CD4-positive, alpha-beta T cell treated with Interleukin-6 for 4 hours (primary cell): ENCODE measurements around the gene PLEKHH1.
"Not testable (repeated sequence)": the region's sequence is repeated elsewhere in the genome, so short reads cannot be mapped to it uniquely, and the experiment has no call there.

ENCODE experiments used
- DNase-seq: peaks from one replicate; pipeline ENCODE4 v3.0.0-alpha.2; 2020; ENCODE audit warnings: mixed read lengths

PLEKHH1 gene

GRCh38 chr14:67584978-67585377 is 51.9 kb downstream of the PLEKHH1 start:
- no peak for DNase-seq

- DNase-seq: no peak
These were observed 53.3 kb downstream of the PLEKHH1 start for GRCh38 chr14:67586369-67586768.

- no peak for DNase-seq
These were observed 56.2 kb downstream of the PLEKHH1 start for GRCh38 chr14:67589204-67589770.

- not testable (repeated sequence) for DNase-seq
These were observed 60.6 kb downstream of the PLEKHH1 start for GRCh38 chr14:67593650-67594049.

GRCh38 chr14:67595392-67595791 is 62.3 kb downstream of the PLEKHH1 start:
- DNase-seq: no peak

- DNase-seq: peak; percentile 94
These were observed 66.8 kb downstream of the PLEKHH1 start, which contains the start of gene PIGH for GRCh38 chr14:67599698-67600561. PIGH (minus strand) TSS chr14:67600268; CDS start chr14:67600203, 65 bp downstream.

GRCh38 chr14:67600562-67600974 is 67.5 kb downstream of the PLEKHH1 start:
- not testable (repeated sequence) for DNase-seq

GRCh38 chr14:67602076-67602475 is 69.0 kb downstream of the PLEKHH1 start:
- no peak for DNase-seq

GRCh38 chr14:67602995-67603545 is 70.0 kb downstream of the PLEKHH1 start:
- DNase-seq: no peak

- no peak for DNase-seq
These were observed 74.6 kb downstream of the PLEKHH1 start for GRCh38 chr14:67607646-67608045.

- DNase-seq: no peak
These were observed 76.7 kb downstream of the PLEKHH1 start for GRCh38 chr14:67609642-67610310.

GRCh38 chr14:67610491-67610890 is 77.4 kb downstream of the PLEKHH1 start:
- DNase-seq: no peak

- peak; percentile 23 for DNase-seq
These were observed 85.5 kb downstream of the PLEKHH1 start for GRCh38 chr14:67618617-67619063.

GRCh38 chr14:67619446-67620216 is 86.5 kb downstream of the PLEKHH1 start, which contains the start of gene ARG2:
ARG2 (plus strand) TSS chr14:67619920; CDS start chr14:67619978, 58 bp downstream.
- peak; percentile 99 for DNase-seq

- no peak for DNase-seq
These were observed 87.2 kb downstream of the PLEKHH1 start for GRCh38 chr14:67620217-67620785.

GRCh38 chr14:67622675-67623074 is 89.6 kb downstream of the PLEKHH1 start:
- DNase-seq: peak; percentile 34

GRCh38 chr14:67623114-67623513 is 90.0 kb downstream of the PLEKHH1 start:
- peak; percentile 23 for DNase-seq

- DNase-seq: not testable (repeated sequence)
These were observed 93.0 kb downstream of the PLEKHH1 start for GRCh38 chr14:67626131-67626530.

GRCh38 chr14:67627519-67627918 is 94.4 kb downstream of the PLEKHH1 start:
- no peak for DNase-seq

GRCh38 chr14:67630186-67630585 is 97.1 kb downstream of the PLEKHH1 start:
- DNase-seq: no peak

- no peak for DNase-seq
These were observed 97.8 kb downstream of the PLEKHH1 start for GRCh38 chr14:67630938-67631337.
